ENCODE data around the gene RALGAPA2. TPM values are rescaled to one million over a fixed set of nuclear protein-coding genes. Genes with fewer than 3 reads are reported as not detected.

Gene RALGAPA2
- polyA plus RNA-seq, 1 of the 3 experiments (the other 2 are of a cell fraction): 1.0 TPM

DNA sequence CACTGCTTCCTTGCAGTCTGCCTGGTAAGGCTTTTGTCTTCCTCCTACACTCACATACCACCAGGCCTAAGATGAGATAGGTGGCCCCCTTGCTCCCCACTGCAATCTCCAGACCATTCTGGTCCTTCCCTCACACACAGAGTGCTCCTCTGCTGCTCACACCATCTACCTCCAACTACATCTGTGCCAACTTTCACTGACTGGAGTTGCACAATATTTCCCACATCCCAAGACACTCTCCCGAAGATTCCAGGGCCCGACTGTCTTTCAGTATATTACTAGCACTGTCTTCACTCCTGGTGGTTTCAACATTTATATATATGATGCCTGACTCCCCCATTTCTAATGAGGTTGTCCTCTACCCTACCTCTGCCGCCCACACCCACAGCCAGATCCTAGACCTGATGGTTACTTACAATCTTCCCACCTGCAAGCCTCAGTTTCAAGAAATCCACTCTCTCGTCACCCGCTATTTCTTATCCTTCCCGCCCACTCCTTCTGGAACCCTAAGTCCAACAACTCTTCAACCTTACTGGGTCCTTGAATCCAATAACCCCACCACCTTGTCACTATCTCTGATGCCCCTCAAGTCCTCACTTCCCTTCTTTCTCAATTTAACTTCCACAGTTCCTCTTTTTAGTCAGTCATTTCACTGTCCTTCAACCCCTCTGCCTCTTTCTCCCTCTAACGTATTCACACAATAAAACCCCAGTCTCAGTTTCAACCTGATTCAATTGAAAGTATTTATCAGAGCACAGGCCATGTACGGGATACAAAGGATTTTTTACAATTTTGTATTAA, 21.6 kb downstream of the RALGAPA2 start (continued):
- TF ChIP-seq MXI1 (IDR thresholded peaks at IDR 0.05; ENCODE audit: low read depth, low read length) (no peak), FOSL2 (IDR thresholded peaks at IDR 0.05; ENCODE audit: borderline replicate concordance, low read depth) (no peak), NFIC (IDR thresholded peaks at IDR 0.05; ENCODE audit: borderline replicate concordance) (no peak), EP300 (IDR thresholded peaks at IDR 0.05; ENCODE audit: borderline replicate concordance in 1 of 2, low read depth in 1 of 2, low read length in 1 of 2) (no peak)

DNA sequence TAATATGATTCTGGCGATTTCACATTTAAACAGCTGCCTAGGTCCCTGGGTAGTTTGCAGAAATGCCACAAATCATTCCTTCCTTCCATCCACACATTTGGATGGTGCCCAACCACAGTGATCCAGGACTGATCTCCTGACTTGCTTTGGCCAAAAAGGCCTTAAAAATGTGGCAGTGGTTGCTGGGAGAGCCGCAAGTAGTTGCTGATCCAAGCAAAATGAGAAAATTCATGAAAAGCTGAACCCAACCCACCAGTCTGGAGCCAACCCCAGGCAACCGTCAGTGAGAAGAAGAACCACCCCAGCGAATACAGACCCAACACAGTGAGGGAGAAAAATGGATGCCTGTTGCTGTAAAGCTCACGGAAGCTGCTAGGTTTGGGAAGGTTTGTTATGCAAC, 25.1 kb downstream of the RALGAPA2 start:
- Histone ChIP-seq H3K36me3 (replicated peaks in 1 of 2; ENCODE audit: control insufficient read depth in 1 of 2, insufficient read depth in 2 of 2, low read length in 1 of 2) (no peaks in the 10 kb centered on the region), H4K20me1 (ENCODE audit: insufficient read depth) (no peaks in the 10 kb centered on the region), H3K27ac (ENCODE audit: low read depth in 2 of 2, low read length in 1 of 2) (no peak overlapping the region), H3K4me3 (ENCODE audit: low read depth in 2 of 2, low read length in 1 of 2) (no peak overlapping the region), H3K9me3 (no peaks in the 10 kb centered on the region), H3K27me3 (ENCODE audit: insufficient read depth) (no peaks in the 10 kb centered on the region), H3K9me2 (no peaks in the 10 kb centered on the region), H3K79me2 (ENCODE audit: insufficient read depth) (no peaks in the 10 kb centered on the region), H3K4me2 (no peak overlapping the region), H3K4me1 (ENCODE audit: control insufficient read depth in 1 of 2, insufficient read depth in 2 of 2, low read depth in 1 of 2, low read length in 1 of 2) (no peaks in the 10 kb centered on the region), H3K9ac (no peak overlapping the region), H2AFZ (ENCODE audit: low read depth) (no peak overlapping the region), H3F3A (replicated peaks; ENCODE audit: insufficient read depth) (no peaks in the 10 kb centered on the region)
- TF ChIP-seq, protein P1, sequence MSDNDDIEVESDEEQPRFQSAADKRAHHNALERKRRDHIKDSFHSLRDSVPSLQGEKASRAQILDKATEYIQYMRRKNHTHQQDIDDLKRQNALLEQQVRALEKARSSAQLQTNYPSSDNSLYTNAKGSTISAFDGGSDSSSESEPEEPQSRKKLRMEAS (IDR thresholded peaks at IDR 0.05; ENCODE audit: low read depth): no peak
- TF ChIP-seq TEAD4 (IDR thresholded peaks at IDR 0.05; ENCODE audit: borderline replicate concordance, insufficient read depth) (no peak), FOXM1 (IDR thresholded peaks at IDR 0.05; ENCODE audit: low read depth) (no peak), RAD21 (IDR thresholded peaks at IDR 0.05; ENCODE audit: low read length) (no peak), MEF2A (IDR thresholded peaks at IDR 0.05; ENCODE audit: borderline replicate concordance, low read depth) (no peak), POLR2AphosphoS5 (IDR thresholded peaks at IDR 0.05; ENCODE audit: low read depth, low read length) (no peak), FOSL2 (IDR thresholded peaks at IDR 0.05; ENCODE audit: borderline replicate concordance, low read depth) (no peak)
- DNase-seq: no peak
- ChIA-PET POLR2A (no interaction called here), CTCF (no interaction called here)
- WGBS (ENCODE audit: low lambda C conversion rate): 77% methylated on average over 5 of the region's 5 CpGs

DNA sequence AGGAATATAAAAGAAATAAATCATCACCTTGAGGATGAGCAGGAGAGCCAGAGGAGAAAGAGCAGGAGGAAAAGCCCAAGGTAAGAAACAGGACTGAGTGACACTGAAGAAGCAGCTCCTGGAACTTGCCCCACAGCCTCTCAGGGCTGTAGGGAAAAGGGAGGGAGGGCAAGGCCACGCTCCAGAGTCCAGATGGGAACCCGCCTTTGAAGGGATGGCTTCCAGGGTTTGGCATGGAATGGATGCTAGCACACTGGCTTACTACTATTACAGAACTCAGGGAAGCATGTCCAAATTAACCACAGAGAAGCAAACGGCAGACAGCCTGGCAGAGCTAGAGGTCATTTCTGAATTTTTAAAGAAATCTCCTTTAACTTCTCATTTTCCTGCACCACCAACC, 26.8 kb downstream of the RALGAPA2 start:
- H2AFZ ChIP-seq (ENCODE audit: low read depth): no peak overlapping the region
- no peak overlapping the region for H3K27ac ChIP-seq (ENCODE audit: low read depth in 2 of 2, low read length in 1 of 2)
- H3K36me3 ChIP-seq (replicated peaks in 1 of 2; ENCODE audit: control insufficient read depth in 1 of 2, insufficient read depth in 2 of 2, low read length in 1 of 2): no peaks in the 10 kb centered on the region
- no peaks in the 10 kb centered on the region for H3F3A ChIP-seq (replicated peaks; ENCODE audit: insufficient read depth)
- CTCF ChIA-PET: interaction anchor here (1.4 kb wide), 1 partner anchor 139 kb away, joined by 5 read pairs; no protein-coding TSS in a partner anchor
- H3K4me3 ChIP-seq (ENCODE audit: low read depth in 2 of 2, low read length in 1 of 2): no peak overlapping the region
- H3K79me2 ChIP-seq (ENCODE audit: insufficient read depth): no peaks in the 10 kb centered on the region
- H3K9ac ChIP-seq: no peak overlapping the region
- H3K4me1 ChIP-seq (ENCODE audit: control insufficient read depth in 1 of 2, insufficient read depth in 2 of 2, low read depth in 1 of 2, low read length in 1 of 2): no peaks in the 10 kb centered on the region
- DNase-seq: no peak
- H4K20me1 ChIP-seq (ENCODE audit: insufficient read depth): no peaks in the 10 kb centered on the region
- no peaks in the 10 kb centered on the region for H3K27me3 ChIP-seq (ENCODE audit: insufficient read depth)
- no peak overlapping the region for H3K4me2 ChIP-seq
- no peaks in the 10 kb centered on the region for H3K9me2 ChIP-seq
- 84% methylated on average over 3 of the region's 3 CpGs for WGBS (ENCODE audit: low lambda C conversion rate)
- no peaks in the 10 kb centered on the region for H3K9me3 ChIP-seq
- POLR2A ChIA-PET: no interaction called here
- TF ChIP-seq, protein P2, sequence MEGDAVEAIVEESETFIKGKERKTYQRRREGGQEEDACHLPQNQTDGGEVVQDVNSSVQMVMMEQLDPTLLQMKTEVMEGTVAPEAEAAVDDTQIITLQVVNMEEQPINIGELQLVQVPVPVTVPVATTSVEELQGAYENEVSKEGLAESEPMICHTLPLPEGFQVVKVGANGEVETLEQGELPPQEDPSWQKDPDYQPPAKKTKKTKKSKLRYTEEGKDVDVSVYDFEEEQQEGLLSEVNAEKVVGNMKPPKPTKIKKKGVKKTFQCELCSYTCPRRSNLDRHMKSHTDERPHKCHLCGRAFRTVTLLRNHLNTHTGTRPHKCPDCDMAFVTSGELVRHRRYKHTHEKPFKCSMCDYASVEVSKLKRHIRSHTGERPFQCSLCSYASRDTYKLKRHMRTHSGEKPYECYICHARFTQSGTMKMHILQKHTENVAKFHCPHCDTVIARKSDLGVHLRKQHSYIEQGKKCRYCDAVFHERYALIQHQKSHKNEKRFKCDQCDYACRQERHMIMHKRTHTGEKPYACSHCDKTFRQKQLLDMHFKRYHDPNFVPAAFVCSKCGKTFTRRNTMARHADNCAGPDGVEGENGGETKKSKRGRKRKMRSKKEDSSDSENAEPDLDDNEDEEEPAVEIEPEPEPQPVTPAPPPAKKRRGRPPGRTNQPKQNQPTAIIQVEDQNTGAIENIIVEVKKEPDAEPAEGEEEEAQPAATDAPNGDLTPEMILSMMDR (IDR thresholded peaks at IDR 0.05): no peak
- no peak for TF ChIP-seq NRF1 (IDR thresholded peaks at IDR 0.05; ENCODE audit: low read depth, low read length)
- TF ChIP-seq GABPA (IDR thresholded peaks at IDR 0.05; ENCODE audit: low read depth): no peak
- TF ChIP-seq RAD21 (IDR thresholded peaks at IDR 0.05; ENCODE audit: low read length): no peak
- no peak for TF ChIP-seq SMC3 (IDR thresholded peaks at IDR 0.05; ENCODE audit: low read depth, low read length)
- no peak for TF ChIP-seq CHD2 (IDR thresholded peaks at IDR 0.05; ENCODE audit: low read length, partially characterized antibody)
- TF ChIP-seq RFX5 (IDR thresholded peaks at IDR 0.05; ENCODE audit: low read length): no peak
- no peak for TF ChIP-seq GATA2 (CRISPR knock-in tag; IDR thresholded peaks at IDR 0.05)
- TF ChIP-seq MXI1 (IDR thresholded peaks at IDR 0.05; ENCODE audit: low read depth, low read length): no peak
- no peak for TF ChIP-seq TCF12 (IDR thresholded peaks at IDR 0.05)
- TF ChIP-seq, protein P3, sequence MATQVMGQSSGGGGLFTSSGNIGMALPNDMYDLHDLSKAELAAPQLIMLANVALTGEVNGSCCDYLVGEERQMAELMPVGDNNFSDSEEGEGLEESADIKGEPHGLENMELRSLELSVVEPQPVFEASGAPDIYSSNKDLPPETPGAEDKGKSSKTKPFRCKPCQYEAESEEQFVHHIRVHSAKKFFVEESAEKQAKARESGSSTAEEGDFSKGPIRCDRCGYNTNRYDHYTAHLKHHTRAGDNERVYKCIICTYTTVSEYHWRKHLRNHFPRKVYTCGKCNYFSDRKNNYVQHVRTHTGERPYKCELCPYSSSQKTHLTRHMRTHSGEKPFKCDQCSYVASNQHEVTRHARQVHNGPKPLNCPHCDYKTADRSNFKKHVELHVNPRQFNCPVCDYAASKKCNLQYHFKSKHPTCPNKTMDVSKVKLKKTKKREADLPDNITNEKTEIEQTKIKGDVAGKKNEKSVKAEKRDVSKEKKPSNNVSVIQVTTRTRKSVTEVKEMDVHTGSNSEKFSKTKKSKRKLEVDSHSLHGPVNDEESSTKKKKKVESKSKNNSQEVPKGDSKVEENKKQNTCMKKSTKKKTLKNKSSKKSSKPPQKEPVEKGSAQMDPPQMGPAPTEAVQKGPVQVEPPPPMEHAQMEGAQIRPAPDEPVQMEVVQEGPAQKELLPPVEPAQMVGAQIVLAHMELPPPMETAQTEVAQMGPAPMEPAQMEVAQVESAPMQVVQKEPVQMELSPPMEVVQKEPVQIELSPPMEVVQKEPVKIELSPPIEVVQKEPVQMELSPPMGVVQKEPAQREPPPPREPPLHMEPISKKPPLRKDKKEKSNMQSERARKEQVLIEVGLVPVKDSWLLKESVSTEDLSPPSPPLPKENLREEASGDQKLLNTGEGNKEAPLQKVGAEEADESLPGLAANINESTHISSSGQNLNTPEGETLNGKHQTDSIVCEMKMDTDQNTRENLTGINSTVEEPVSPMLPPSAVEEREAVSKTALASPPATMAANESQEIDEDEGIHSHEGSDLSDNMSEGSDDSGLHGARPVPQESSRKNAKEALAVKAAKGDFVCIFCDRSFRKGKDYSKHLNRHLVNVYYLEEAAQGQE (IDR thresholded peaks at IDR 0.05; ENCODE audit: low read depth, low read length): no peak
- TF ChIP-seq, protein P1 (IDR thresholded peaks at IDR 0.05; ENCODE audit: low read depth): no peak
- no peak for TF ChIP-seq EZH2phosphoT487 (IDR thresholded peaks at IDR 0.05; ENCODE audit: borderline replicate concordance, low read depth)
